Stomach (tissue), 9 donors: ENCODE results near the gene FCN2. TPM values are rescaled to one million over a fixed set of nuclear protein-coding genes. Genes with fewer than 3 reads are reported as not detected.

ENCODE experiments used
- DNase-seq, 2 donors: peaks; one replicate each; pipeline versions ENCODE4 v3.0.0 to v3.0.0-alpha.2; 2013 to 2019
- H3K27ac ChIP-seq, 5 donors: fragments of 200-600 bp in 4 of 5; sonication (generic) in 4 of 5; one replicate each; pipeline ENCODE4 v1.5.1; 2013 to 2019; ENCODE audit warnings: mild to moderate bottlenecking in 1 of 5, moderate library complexity in 1 of 5
- H3K27me3 ChIP-seq, 3 donors: fragments of 200-600 bp; sonication (generic); one replicate each; pipeline ENCODE4 v1.5.1; 2017 to 2019; ENCODE audit warnings: mixed run types in 1 of 3
- H3K36me3 ChIP-seq, 4 donors: fragments of 200-600 bp; sonication (generic); 1 replicate in 3 of 4; 2 replicates in 1 of 4; pipeline ENCODE4 v1.5.1; 2016 to 2019
- H3K4me1 ChIP-seq, 4 donors: fragments of 200-600 bp; sonication (generic); one replicate each; pipeline ENCODE4 v1.5.1; 2016 to 2019
- H3K4me3 ChIP-seq, 4 donors: fragments of 200-600 bp; sonication (generic) in 3 of 4; one replicate each; pipeline ENCODE4 v1.5.1; 2016 to 2019; ENCODE audit warnings: mild to moderate bottlenecking in 1 of 4
- H3K9me3 ChIP-seq, 4 donors: fragments of 200-600 bp; sonication (generic); one replicate each; pipeline ENCODE4 v1.5.1; 2016 to 2019
- EP300 ChIP-seq: sonication (generic); formaldehyde crosslinking; IDR thresholded peaks from one replicate; pipeline ENCODE4 v1.6.1; 2017; ENCODE audit warnings: antibody characterized with exemption
- POLR2A ChIP-seq, 4 donors: fragments of 450-650 bp; IDR thresholded peaks; one replicate each; pipeline ENCODE4 v1.6.1; 2016; ENCODE audit warnings: antibody characterized with exemption in 4 of 4, control low read depth in 2 of 4, mild to moderate bottlenecking in 1 of 4, moderate library complexity in 1 of 4
- POLR2AphosphoS5 ChIP-seq, 3 donors: sonication (generic); formaldehyde crosslinking; IDR thresholded peaks; one replicate each; pipeline ENCODE4 v1.6.1; 2016; ENCODE audit warnings: antibody characterized with exemption in 3 of 3
- WGBS, 5 donors: extraction: QIAGEN DNeasy Blood & Tissue Kit in 3 of 5; methylation state at CpG; one replicate each; pipeline versions ENCODE4 v1.1.5 to v1.1.7; 2013 to 2018; 5-methylcytosine and 5-hydroxymethylcytosine counted together
- intact Hi-C: fragments of 100-400 bp; cut with DNase I; formaldehyde crosslinking; loops from one replicate; pipeline ENCODE4 v1.15.1; 2023; ENCODE audit warnings: low total_unique reads
- polyA plus RNA-seq, 3 donors: library from polyadenylated mRNA; stranded (reverse); fragments of 200-250 nt; gene quantifications; one replicate each; pipeline ENCODE4 v1.2.3, GENCODE V29; 2013
- total RNA-seq, 5 donors: library from RNA; depleted of rRNA; stranded (reverse); fragments of >200 nt; gene quantifications; one replicate each; pipeline versions ENCODE4 v1.1.0 to v1.2.3, GENCODE V29; 2014 to 2016
- TF ChIP-seq, protein P1 (sequence below), 7 experiments: fragments of 450-650 bp in 4 of 7; fragments of 200-600 bp in 3 of 7; sonication (generic) in 3 of 7; IDR thresholded peaks; one replicate each; pipeline ENCODE4 v1.5.1; 2016 to 2019; ENCODE audit warnings: antibody characterized with exemption in 7 of 7, control low read depth in 2 of 7, mild to moderate bottlenecking in 1 of 7
- donor health status: healthy with polysubstance abuse.
- donor health status: Bipolar disorder and iron deficiency.
- donor health status: healthy.

The FCN2 gene
- total and polyA plus RNA-seq, 8 donors, result 0.13 TPM; not detected in 7

DNA sequence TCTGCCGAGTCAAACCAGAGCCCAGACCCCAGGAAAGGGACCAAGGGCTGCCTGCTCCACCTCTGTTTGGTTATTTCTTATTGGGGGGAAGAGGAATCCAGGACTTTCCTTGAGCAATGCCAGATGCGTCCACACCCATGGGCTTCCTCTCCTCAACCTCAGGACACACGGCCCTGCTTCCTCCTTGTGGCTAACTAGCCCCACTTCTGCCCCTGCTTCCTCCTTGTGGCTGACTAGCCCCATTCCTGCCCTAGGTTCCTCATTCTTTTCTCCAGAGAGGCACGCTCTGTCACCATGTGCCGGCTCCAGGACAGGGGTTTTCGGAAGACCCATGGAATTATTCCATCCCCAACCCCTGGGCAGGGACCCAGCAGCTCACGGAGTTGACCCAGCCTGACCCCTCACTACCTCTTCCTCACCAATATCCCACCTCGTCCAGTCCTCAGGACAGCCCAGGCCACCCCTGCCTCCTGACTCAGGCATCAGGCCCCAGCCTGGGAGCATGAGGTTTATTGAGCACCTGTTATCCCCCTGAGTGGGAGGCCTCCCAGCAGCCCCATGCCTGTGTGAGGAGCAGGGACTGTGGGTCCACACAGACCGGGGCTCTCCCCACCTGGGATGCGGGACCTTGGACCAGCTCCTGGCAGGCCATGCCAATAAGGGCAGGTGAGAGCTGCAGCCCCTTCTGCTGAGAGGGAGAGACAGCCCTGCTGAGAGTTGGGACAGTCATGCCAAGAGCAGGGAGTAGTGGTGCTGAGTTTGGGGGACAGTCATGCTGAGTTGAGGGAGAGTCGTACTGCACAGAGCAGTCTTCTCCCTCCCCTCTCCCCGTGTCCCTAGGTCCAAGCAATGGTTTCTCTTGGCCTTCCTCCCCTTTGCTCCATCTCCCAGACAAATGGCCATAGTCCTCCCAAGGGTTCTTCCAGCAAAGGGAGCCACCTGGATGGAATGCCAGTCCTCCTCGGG, 48.9 kb downstream of the FCN2 start:
- H3K4me3 ChIP-seq, result no peak overlapping the region
- WGBS, 5 donors, result 61 to 75% (median 68%) methylated on average over 12 to 13 of the region's 13 CpGs
- H3K9me3 ChIP-seq, result no peaks in the 10 kb centered on the region
- DNase-seq, result no peak
- no peak for TF ChIP-seq EP300
- TF ChIP-seq, protein P1, sequence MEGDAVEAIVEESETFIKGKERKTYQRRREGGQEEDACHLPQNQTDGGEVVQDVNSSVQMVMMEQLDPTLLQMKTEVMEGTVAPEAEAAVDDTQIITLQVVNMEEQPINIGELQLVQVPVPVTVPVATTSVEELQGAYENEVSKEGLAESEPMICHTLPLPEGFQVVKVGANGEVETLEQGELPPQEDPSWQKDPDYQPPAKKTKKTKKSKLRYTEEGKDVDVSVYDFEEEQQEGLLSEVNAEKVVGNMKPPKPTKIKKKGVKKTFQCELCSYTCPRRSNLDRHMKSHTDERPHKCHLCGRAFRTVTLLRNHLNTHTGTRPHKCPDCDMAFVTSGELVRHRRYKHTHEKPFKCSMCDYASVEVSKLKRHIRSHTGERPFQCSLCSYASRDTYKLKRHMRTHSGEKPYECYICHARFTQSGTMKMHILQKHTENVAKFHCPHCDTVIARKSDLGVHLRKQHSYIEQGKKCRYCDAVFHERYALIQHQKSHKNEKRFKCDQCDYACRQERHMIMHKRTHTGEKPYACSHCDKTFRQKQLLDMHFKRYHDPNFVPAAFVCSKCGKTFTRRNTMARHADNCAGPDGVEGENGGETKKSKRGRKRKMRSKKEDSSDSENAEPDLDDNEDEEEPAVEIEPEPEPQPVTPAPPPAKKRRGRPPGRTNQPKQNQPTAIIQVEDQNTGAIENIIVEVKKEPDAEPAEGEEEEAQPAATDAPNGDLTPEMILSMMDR (IDR thresholded peaks at IDR 0.05), result no peak
- TF ChIP-seq POLR2A (IDR thresholded peaks at IDR 0.05), result no peak
- no peak for TF ChIP-seq POLR2AphosphoS5 (IDR thresholded peaks at IDR 0.05)
- H3K36me3 ChIP-seq, result no peaks in the 10 kb centered on the region
- intact Hi-C loops, result no loop called here
- H3K27ac ChIP-seq, result peak overlapping the region in 2 of 5 donors; percentile 25 to 50
- H3K27me3 ChIP-seq, result peaks cover 0 to 56% (median 13%) of the 10 kb centered on the region in 3 donors
- peaks cover 0 to 5% (median 0%) of the 10 kb centered on the region in 4 donors for H3K4me1 ChIP-seq

DNA sequence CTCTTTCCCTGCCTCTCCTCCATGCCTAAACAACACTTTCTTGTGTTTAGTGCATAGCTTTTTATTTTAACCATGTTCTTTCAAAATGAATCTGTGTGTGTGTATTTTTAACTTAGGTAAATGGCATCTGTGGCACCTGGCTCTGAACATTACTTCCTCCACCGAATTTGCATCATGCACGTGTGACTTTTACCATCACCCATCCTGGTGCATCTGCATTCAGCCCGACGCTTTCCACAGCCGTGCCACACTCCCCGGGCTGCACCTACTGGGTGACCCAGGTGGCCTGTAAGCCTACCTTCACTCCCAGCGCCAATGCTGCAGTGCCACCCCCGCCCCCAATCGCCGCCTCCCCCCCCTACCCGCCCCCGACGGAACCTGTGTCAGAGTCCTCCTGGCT, 49.8 kb downstream of the FCN2 start:
- H3K27ac ChIP-seq, result no peak overlapping the region
- WGBS, 5 donors, result 71 to 83% (median 80%) methylated on average over 12 to 13 of the region's 13 CpGs
- peaks cover 0 to 13% (median 0%) of the 10 kb centered on the region in 4 donors for H3K4me1 ChIP-seq
- intact Hi-C loops, result no loop called here
- H3K4me3 ChIP-seq, result no peak overlapping the region
- H3K27me3 ChIP-seq, result peaks cover 0 to 64% (median 13%) of the 10 kb centered on the region in 3 donors
- no peaks in the 10 kb centered on the region for H3K9me3 ChIP-seq
- H3K36me3 ChIP-seq, result no peaks in the 10 kb centered on the region
- no peak for DNase-seq
- TF ChIP-seq EP300 (no peak), POLR2A (IDR thresholded peaks at IDR 0.05) (no peak), POLR2AphosphoS5 (IDR thresholded peaks at IDR 0.05) (no peak)
- TF ChIP-seq, protein P1 (IDR thresholded peaks at IDR 0.05), result no peak

GRCh38 chr9:134932171-134932570, 51.6 kb downstream of the FCN2 start:
- no peaks in the 10 kb centered on the region for H3K9me3 ChIP-seq
- no peak overlapping the region for H3K4me3 ChIP-seq
- no peak overlapping the region for H3K27ac ChIP-seq
- no peak for DNase-seq
- TF ChIP-seq, protein P1 (IDR thresholded peaks at IDR 0.05), result no peak
- TF ChIP-seq EP300, result no peak
- no peak for TF ChIP-seq POLR2AphosphoS5 (IDR thresholded peaks at IDR 0.05)
- TF ChIP-seq POLR2A (IDR thresholded peaks at IDR 0.05), result no peak
- H3K36me3 ChIP-seq, result no peaks in the 10 kb centered on the region
- H3K27me3 ChIP-seq, result peaks cover 0 to 81% (median 13%) of the 10 kb centered on the region in 3 donors
- peaks cover 0 to 24% (median 0%) of the 10 kb centered on the region in 4 donors for H3K4me1 ChIP-seq
- 89 to 94% (median 92%) methylated on average over 12 of the region's 12 CpGs for WGBS, 5 donors
- intact Hi-C loops, result no loop called here

GRCh38 chr9:134932606-134933005, 52.0 kb downstream of the FCN2 start:
- Histone ChIP-seq H3K9me3 (no peaks in the 10 kb centered on the region), H3K4me3 (no peak overlapping the region), H3K36me3 (no peaks in the 10 kb centered on the region), H3K4me1 (peaks cover 0 to 28% (median 0%) of the 10 kb centered on the region in 4 donors), H3K27ac (no peak overlapping the region), H3K27me3 (peaks cover 0 to 85% (median 13%) of the 10 kb centered on the region in 3 donors)
- 68 to 79% (median 73%) methylated on average over 4 to 5 of the region's 5 CpGs for WGBS, 5 donors
- no peak for DNase-seq
- intact Hi-C loops, result no loop called here
- TF ChIP-seq, protein P1 (IDR thresholded peaks at IDR 0.05), result no peak
- TF ChIP-seq EP300, result no peak
- no peak for TF ChIP-seq POLR2A (IDR thresholded peaks at IDR 0.05)
- TF ChIP-seq POLR2AphosphoS5 (IDR thresholded peaks at IDR 0.05), result no peak
